Measurements from ENCODE around the gene UBXN6.

Gene UBXN6

DNA sequence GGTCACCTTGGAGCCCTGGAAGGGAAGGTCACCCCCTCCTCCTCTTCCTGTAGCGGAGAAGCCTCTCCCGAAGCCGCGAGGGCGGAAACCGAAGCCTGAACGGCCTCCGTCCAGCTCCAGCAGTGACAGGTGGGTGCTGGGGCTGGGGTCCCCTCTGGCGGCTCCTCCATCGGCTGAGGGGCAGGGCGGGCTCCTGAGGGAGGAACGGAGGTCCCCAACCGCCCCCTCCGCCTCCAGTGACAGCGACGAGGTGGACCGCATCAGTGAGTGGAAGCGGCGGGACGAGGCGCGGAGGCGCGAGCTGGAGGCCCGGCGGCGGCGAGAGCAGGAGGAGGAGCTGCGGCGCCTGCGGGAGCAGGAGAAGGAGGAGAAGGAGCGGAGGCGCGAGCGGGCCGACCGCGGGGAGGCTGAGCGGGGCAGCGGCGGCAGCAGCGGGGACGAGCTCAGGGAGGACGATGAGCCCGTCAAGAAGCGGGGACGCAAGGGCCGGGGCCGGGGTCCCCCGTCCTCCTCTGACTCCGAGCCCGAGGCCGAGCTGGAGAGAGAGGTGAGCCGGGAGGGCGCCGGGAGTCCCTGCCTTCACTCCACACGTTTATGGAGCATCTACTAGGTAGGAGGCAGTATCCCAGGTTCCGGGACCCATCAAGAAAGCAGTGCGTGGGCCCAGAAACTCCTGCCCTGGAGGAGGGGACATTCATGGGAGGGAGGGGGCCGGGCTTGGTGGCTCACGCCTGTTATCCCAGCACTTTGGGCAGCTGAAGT, 36.5 kb upstream of the UBXN6 start:
- Histone ChIP-seq H4K20me1 (ENCODE audit: insufficient read depth, low read length) (peaks cover 8% of the 10 kb centered on the region; the same call in 1 of the 2 replicates), H2AFZ (ENCODE audit: low read depth, low read length) (no peak overlapping the region), H3K27me3 (ENCODE audit: insufficient read depth, low read length, poor library complexity) (no peaks in the 10 kb centered on the region), H3K9ac (ENCODE audit: low read depth, low read length) (no peak overlapping the region), H3K4me1 (ENCODE audit: insufficient read depth, low read length) (no peaks in the 10 kb centered on the region), H3K27ac (ENCODE audit: low read length) (no peak overlapping the region), H3K79me2 (ENCODE audit: insufficient read depth, low read length) (no peaks in the 10 kb centered on the region), H3K9me3 (ENCODE audit: insufficient read depth, low read length, severe bottlenecking) (no peaks in the 10 kb centered on the region), H3K36me3 (ENCODE audit: insufficient read depth, low read length) (peaks cover 83% of the 10 kb centered on the region), H3K4me3 (ENCODE audit: low read depth in 1 of 2, low read length in 2 of 2) (no peak overlapping the region), H3K4me2 (ENCODE audit: insufficient read depth, low read length) (no peak overlapping the region)
- ATAC-seq (ENCODE audit: insufficient read depth, low read depth) (no peak), DNase-seq (no peak)
- TF ChIP-seq EZH2 (IDR thresholded peaks at IDR 0.05; ENCODE audit: borderline replicate concordance, low read depth, low read length, severe bottlenecking) = no peak
- no peak for TF ChIP-seq CTCF (IDR thresholded peaks at IDR 0.05; ENCODE audit: borderline replicate concordance, extremely low read depth, low read length, poor library complexity, severe bottlenecking)

- Histone ChIP-seq H4K20me1 (ENCODE audit: insufficient read depth, low read length) (peaks cover 8% of the 10 kb centered on the region; the same call in 1 of the 2 replicates), H3K4me3 (ENCODE audit: low read depth in 1 of 2, low read length in 2 of 2) (no peak overlapping the region), H3K36me3 (ENCODE audit: insufficient read depth, low read length) (peaks cover 85% of the 10 kb centered on the region), H3K9ac (ENCODE audit: low read depth, low read length) (no peak overlapping the region), H3K4me1 (ENCODE audit: insufficient read depth, low read length) (no peaks in the 10 kb centered on the region), H3K27me3 (ENCODE audit: insufficient read depth, low read length, poor library complexity) (no peaks in the 10 kb centered on the region), H3K4me2 (ENCODE audit: insufficient read depth, low read length) (no peak overlapping the region), H3K79me2 (ENCODE audit: insufficient read depth, low read length) (no peaks in the 10 kb centered on the region), H2AFZ (ENCODE audit: low read depth, low read length) (no peak overlapping the region), H3K27ac (ENCODE audit: low read length) (no peak overlapping the region), H3K9me3 (ENCODE audit: insufficient read depth, low read length, severe bottlenecking) (no peaks in the 10 kb centered on the region)
- no peak for ATAC-seq (ENCODE audit: insufficient read depth, low read depth)
- DNase-seq = no peak
- TF ChIP-seq EZH2 (IDR thresholded peaks at IDR 0.05; ENCODE audit: borderline replicate concordance, low read depth, low read length, severe bottlenecking) (no peak), CTCF (IDR thresholded peaks at IDR 0.05; ENCODE audit: borderline replicate concordance, extremely low read depth, low read length, poor library complexity, severe bottlenecking) (no peak)
These were observed 35.7 kb upstream of the UBXN6 start for GRCh38 chr19:4493104-4493928.

DNA sequence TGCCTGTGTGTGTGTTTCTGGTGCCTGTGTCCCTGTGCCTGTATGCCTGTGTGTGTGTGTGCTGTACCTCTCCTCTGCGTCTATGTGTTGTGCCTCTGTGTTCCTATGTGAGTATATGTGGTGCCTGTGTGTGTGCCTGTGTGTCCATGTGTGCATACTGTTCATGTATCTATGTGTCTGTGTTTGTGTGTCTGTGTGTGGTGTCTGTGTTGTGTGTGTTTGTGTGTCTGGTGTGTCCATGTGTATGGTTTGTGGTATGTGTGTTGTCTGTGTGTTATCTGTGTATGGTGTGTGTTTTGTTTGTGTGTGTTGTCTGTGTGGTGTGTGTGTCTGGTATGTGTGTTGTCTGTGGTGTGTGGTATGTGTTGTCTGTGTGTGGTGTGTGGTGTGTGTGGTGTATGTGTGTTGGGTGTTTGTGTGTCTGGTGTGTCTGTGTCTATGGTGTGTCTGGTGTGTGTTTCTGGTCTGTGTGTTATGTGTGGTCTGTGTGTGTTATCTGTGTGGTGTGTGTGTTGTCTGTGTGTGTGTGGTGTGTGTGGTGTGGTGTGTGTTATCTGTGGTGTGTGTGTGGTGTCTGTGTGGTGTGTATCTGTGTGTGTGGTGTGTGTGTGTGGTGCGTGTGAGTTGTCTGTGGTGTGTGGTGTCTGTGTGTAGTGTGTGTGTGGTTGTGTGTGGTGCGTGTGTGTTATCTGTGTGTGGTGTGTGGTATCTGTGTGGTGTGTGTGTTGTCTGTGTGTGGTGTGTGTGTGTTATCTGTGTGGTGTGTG, 34.9 kb upstream of the UBXN6 start:
- Histone ChIP-seq H4K20me1 (ENCODE audit: insufficient read depth, low read length) (peaks cover 8% of the 10 kb centered on the region; the same call in 1 of the 2 replicates), H3K4me2 (ENCODE audit: insufficient read depth, low read length) (no peak overlapping the region), H3K4me3 (ENCODE audit: low read depth in 1 of 2, low read length in 2 of 2) (no peak overlapping the region), H3K9me3 (ENCODE audit: insufficient read depth, low read length, severe bottlenecking) (no peaks in the 10 kb centered on the region), H3K27me3 (ENCODE audit: insufficient read depth, low read length, poor library complexity) (no peaks in the 10 kb centered on the region), H3K9ac (ENCODE audit: low read depth, low read length) (no peak overlapping the region), H3K4me1 (ENCODE audit: insufficient read depth, low read length) (no peaks in the 10 kb centered on the region), H3K79me2 (ENCODE audit: insufficient read depth, low read length) (no peaks in the 10 kb centered on the region), H3K36me3 (ENCODE audit: insufficient read depth, low read length) (peaks cover 80% of the 10 kb centered on the region), H2AFZ (ENCODE audit: low read depth, low read length) (no peak overlapping the region), H3K27ac (ENCODE audit: low read length) (no peak overlapping the region)
- ATAC-seq (ENCODE audit: insufficient read depth, low read depth) = no peak
- no peak for TF ChIP-seq EZH2 (IDR thresholded peaks at IDR 0.05; ENCODE audit: borderline replicate concordance, low read depth, low read length, severe bottlenecking)
- TF ChIP-seq CTCF (IDR thresholded peaks at IDR 0.05; ENCODE audit: borderline replicate concordance, extremely low read depth, low read length, poor library complexity, severe bottlenecking) = no peak
- DNase-seq = no peak

Measured in DND-41 (cell line).